ENCODE measurements around the gene TMEM9. TPM values are rescaled to one million over a fixed set of nuclear protein-coding genes. Genes with fewer than 3 reads are reported as not detected.

The TMEM9 gene
- total RNA-seq, 6 donors from 2014 or later: 29.3 to 73.6 (median 59.2) TPM

GRCh38 chr1:201145132-201145531, 9.1 kb downstream of the TMEM9 start:
- TF ChIP-seq POLR2A (IDR thresholded peaks at IDR 0.05) (no peak), EP300 (IDR thresholded peaks at IDR 0.05) (no peak), POLR2AphosphoS5 (IDR thresholded peaks at IDR 0.05) (no peak)
- TF ChIP-seq, protein P1, sequence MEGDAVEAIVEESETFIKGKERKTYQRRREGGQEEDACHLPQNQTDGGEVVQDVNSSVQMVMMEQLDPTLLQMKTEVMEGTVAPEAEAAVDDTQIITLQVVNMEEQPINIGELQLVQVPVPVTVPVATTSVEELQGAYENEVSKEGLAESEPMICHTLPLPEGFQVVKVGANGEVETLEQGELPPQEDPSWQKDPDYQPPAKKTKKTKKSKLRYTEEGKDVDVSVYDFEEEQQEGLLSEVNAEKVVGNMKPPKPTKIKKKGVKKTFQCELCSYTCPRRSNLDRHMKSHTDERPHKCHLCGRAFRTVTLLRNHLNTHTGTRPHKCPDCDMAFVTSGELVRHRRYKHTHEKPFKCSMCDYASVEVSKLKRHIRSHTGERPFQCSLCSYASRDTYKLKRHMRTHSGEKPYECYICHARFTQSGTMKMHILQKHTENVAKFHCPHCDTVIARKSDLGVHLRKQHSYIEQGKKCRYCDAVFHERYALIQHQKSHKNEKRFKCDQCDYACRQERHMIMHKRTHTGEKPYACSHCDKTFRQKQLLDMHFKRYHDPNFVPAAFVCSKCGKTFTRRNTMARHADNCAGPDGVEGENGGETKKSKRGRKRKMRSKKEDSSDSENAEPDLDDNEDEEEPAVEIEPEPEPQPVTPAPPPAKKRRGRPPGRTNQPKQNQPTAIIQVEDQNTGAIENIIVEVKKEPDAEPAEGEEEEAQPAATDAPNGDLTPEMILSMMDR (IDR thresholded peaks at IDR 0.05): no peak
- ATAC-seq (ENCODE audit: low FRiP score in 2 of 2): no peak
- Histone ChIP-seq H3K9me3 (no peaks in the 10 kb centered on the region), H3K27me3 (no peaks in the 10 kb centered on the region), H3K36me3 (peaks cover 30 to 93% (median 51%) of the 10 kb centered on the region in 4 donors), H3K27ac (no peak overlapping the region), H3K4me3 (no peak overlapping the region), H3K4me1 (no peaks in the 10 kb centered on the region)
- 82 to 92% methylated on average over 3 of the region's 3 CpGs for WGBS, 2 donors
- no peak for DNase-seq

DNA sequence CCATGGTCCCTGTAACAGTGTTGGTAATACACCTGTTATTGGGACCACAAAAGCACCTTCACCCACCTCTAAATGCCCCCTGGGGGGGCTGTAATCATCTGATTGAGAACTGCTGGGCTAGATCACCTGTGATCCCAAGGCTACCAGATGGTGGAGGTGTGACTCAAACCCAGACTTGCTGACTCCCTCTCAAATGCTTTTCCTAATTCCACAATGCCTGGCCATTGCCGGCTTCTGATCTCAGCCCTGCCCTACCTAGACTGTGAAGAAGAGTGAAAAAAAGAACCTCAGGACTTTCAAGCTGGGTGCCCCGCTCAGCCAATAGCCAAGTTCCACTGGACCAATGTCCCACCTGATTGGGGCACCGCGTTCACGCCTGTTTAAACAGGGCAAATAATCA, 9.6 kb downstream of the TMEM9 start:
- H3K9me3 ChIP-seq: no peaks in the 10 kb centered on the region
- H3K27ac ChIP-seq: no peak overlapping the region
- ATAC-seq (ENCODE audit: low FRiP score in 2 of 2): no peak
- no peak overlapping the region for H3K4me3 ChIP-seq
- H3K27me3 ChIP-seq: no peaks in the 10 kb centered on the region
- H3K36me3 ChIP-seq: peaks cover 30 to 93% (median 53%) of the 10 kb centered on the region in 4 donors
- no peaks in the 10 kb centered on the region for H3K4me1 ChIP-seq
- TF ChIP-seq POLR2AphosphoS5 (IDR thresholded peaks at IDR 0.05): no peak
- no peak for TF ChIP-seq EP300 (IDR thresholded peaks at IDR 0.05)
- TF ChIP-seq, protein P1 (IDR thresholded peaks at IDR 0.05): no peak
- TF ChIP-seq POLR2A (IDR thresholded peaks at IDR 0.05): no peak
- DNase-seq: no peak
- WGBS, 2 donors: 86 to 88% methylated on average over 5 of the region's 5 CpGs

GRCh38 chr1:201143726-201144635, 10.3 kb downstream of the TMEM9 start:
- WGBS, 2 donors: 88% methylated on average over 13 to 18 of the region's 18 CpGs
- H3K27ac ChIP-seq: no peak overlapping the region
- no peak overlapping the region for H3K4me3 ChIP-seq
- no peaks in the 10 kb centered on the region for H3K4me1 ChIP-seq
- no peaks in the 10 kb centered on the region for H3K9me3 ChIP-seq
- no peak for ATAC-seq (ENCODE audit: low FRiP score in 2 of 2)
- H3K27me3 ChIP-seq: no peaks in the 10 kb centered on the region
- TF ChIP-seq, protein P1 (IDR thresholded peaks at IDR 0.05): no peak
- TF ChIP-seq POLR2AphosphoS5 (IDR thresholded peaks at IDR 0.05): no peak
- TF ChIP-seq POLR2A (IDR thresholded peaks at IDR 0.05): no peak
- no peak for TF ChIP-seq EP300 (IDR thresholded peaks at IDR 0.05)
- H3K36me3 ChIP-seq: peaks cover 34 to 94% (median 57%) of the 10 kb centered on the region in 4 donors
- DNase-seq: no peak

DNA sequence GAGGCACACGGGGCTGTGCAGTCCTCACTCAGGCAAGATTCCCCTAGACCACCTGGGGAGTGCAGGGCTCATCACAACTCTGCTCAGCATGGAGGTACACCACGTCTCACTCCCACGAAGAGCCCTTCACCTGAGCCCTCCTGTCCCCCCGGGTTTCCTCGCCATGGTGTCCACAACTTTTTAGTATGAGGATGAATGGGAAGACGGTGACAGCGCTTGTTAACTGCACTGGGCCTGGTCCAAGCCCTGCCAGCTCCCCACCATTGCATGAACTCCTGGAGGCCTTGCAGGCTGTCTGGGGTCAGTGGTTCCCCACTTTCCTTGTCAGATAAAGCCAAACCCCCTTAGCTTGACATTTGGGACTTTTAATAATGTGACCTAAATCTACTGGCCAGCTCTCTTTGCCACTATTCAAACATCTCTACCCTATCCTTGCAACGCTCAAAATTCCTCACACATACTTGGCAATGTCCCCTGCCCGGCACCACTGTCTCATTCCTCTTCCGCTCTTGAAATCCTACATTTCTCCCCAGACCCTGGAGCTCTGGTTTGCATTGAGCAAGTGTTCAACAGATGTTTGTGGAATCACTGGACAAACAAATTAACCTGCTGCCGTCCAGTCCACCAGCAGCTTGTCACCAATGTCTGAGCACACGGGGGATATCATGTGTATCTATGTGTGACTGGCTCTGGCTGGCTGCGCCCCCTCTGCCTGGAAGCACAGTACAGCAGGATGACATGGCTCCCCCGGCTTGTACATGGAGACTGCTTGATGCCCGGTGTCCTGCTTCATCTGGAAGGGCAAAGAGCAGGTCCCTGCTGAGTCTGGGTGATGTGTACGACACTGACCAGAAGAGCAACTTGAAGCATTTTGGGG, 11.2 kb downstream of the TMEM9 start:
- DNase-seq (no peak), ATAC-seq (ENCODE audit: low FRiP score in 2 of 2) (no peak)
- no peak for TF ChIP-seq POLR2A (IDR thresholded peaks at IDR 0.05)
- no peak for TF ChIP-seq POLR2AphosphoS5 (IDR thresholded peaks at IDR 0.05)
- TF ChIP-seq, protein P1 (IDR thresholded peaks at IDR 0.05): no peak
- no peak for TF ChIP-seq EP300 (IDR thresholded peaks at IDR 0.05)
- peaks cover 28 to 93% (median 60%) of the 10 kb centered on the region in 4 donors for H3K36me3 ChIP-seq
- no peak overlapping the region for H3K27ac ChIP-seq
- no peaks in the 10 kb centered on the region for H3K9me3 ChIP-seq
- no peaks in the 10 kb centered on the region for H3K27me3 ChIP-seq
- no peak overlapping the region for H3K4me3 ChIP-seq
- WGBS, 2 donors: 85 to 89% methylated on average over 15 to 16 of the region's 16 CpGs
- H3K4me1 ChIP-seq: no peaks in the 10 kb centered on the region
